GM12872 (cell line): ENCODE measurements around the gene DUSP6.

ENCODE experiments used
- TF ChIP-seq, protein P1 (sequence below): IDR thresholded peaks from 3 replicates; pipeline ENCODE4 v1.5.1; 2011; ENCODE audit warnings: low read depth, mild to moderate bottlenecking, low read length, moderate library complexity; ENCODE audit not compliant: insufficient read depth

The DUSP6 gene

DNA sequence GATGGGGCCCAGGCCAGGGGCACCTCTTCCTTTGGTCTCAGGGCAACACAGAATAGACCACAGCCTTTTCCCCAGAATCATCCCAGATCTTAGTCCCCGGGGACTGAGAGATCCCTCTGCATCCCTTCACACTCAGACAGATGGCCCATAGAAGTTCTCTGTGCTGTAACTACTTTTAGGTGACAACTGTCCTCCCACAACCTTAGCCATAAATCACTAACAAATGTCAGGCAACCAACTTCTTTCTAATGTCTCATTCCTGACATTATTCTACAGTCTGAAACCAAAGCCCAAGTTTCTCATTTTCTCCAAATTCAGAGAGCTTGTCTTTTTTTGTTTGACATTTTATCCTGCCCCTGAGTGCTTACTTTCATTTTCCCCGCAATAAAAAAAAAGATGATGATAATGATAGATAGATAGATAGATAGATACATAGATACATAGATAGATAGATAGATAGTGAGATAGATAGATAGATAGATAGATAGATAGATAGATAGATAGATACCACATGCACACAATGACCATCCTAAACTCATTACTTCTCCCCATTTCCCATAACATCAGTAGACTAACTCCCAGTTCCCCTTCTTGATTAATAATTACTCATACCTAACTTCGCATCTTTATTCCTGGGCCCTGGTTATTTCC is 28.6 kb downstream of the DUSP6 start:
- TF ChIP-seq, protein P1, sequence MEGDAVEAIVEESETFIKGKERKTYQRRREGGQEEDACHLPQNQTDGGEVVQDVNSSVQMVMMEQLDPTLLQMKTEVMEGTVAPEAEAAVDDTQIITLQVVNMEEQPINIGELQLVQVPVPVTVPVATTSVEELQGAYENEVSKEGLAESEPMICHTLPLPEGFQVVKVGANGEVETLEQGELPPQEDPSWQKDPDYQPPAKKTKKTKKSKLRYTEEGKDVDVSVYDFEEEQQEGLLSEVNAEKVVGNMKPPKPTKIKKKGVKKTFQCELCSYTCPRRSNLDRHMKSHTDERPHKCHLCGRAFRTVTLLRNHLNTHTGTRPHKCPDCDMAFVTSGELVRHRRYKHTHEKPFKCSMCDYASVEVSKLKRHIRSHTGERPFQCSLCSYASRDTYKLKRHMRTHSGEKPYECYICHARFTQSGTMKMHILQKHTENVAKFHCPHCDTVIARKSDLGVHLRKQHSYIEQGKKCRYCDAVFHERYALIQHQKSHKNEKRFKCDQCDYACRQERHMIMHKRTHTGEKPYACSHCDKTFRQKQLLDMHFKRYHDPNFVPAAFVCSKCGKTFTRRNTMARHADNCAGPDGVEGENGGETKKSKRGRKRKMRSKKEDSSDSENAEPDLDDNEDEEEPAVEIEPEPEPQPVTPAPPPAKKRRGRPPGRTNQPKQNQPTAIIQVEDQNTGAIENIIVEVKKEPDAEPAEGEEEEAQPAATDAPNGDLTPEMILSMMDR, result no peak

DNA sequence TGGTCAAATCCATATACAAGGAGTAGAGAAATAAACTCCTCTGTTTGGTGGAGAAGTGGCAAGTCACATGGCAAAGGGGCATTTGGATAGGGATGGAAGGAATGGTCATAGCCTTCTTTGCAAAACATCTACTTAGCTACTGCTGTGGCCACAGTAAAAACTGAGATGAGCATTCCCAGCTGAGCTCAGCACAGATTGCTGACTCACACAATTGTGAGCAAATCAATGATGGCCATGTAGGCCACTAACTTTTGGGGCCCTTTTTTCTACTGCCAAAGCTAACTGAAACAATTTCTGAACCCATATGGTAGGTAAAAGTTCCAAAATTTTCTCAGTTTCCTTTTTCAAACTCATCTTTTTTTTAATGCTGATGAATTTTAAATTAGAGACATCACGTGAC is 31.6 kb downstream of the DUSP6 start:
- TF ChIP-seq, protein P1, result no peak

DNA sequence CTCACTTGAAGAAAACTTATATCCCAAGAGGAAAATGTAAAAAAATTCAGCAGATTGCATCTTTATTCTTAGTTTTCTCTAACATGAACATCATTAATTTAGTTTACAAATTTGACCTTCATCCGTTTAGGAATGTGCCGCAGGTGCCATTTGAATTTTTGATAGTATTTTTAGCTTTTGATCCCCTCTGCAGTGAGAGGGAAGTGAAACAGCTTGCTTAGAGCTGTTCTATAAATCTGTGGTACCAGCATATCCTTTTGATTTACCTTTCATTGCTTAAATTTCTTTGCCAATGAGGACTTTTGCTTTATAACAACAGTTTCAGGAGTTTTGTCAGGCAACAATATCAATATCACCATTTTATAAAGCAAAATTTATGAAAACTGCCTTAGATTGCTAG is 32.7 kb downstream of the DUSP6 start:
- TF ChIP-seq, protein P1, result no peak

DNA sequence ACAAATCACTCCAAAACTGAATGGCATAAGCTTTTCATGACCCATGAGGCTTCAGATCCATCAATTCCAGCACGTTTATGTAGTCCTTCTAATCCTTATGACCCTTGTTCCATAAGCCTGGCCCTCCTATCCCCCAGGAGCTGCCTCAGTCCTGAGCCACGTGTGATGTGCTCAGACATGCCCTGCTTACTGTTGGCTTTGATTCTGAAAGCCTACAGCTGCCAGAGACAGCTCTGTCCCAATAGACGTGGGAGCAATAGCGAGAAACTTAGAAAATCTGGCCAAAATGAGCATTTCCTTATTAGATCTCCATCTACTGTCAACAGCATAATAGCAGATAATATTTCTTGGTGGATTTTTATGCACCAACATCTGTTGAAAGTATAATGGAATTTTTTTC is 33.2 kb downstream of the DUSP6 start:
- TF ChIP-seq, protein P1, result no peak

DNA sequence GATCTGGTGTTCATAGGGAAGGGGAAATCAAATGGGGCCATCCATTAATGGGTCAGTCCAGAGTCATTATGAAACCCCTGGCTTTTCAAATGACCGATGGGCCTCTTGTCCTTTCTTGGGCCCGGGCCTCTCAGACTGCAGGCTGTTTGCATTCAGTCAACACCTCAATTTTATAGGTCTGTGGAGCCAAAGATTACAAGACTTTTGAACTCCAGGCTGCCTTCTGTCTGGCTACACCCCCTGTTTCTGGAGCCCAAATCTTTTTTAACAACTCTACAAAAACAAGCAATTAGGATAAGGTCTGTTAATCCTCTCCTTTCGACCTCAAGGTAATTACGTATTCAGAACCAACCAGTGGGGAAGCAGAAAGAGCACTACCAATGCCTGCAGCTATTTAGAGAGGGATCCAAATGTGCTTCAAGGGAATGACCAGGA is 35.6 kb downstream of the DUSP6 start:
- TF ChIP-seq, protein P1, result no peak

DNA sequence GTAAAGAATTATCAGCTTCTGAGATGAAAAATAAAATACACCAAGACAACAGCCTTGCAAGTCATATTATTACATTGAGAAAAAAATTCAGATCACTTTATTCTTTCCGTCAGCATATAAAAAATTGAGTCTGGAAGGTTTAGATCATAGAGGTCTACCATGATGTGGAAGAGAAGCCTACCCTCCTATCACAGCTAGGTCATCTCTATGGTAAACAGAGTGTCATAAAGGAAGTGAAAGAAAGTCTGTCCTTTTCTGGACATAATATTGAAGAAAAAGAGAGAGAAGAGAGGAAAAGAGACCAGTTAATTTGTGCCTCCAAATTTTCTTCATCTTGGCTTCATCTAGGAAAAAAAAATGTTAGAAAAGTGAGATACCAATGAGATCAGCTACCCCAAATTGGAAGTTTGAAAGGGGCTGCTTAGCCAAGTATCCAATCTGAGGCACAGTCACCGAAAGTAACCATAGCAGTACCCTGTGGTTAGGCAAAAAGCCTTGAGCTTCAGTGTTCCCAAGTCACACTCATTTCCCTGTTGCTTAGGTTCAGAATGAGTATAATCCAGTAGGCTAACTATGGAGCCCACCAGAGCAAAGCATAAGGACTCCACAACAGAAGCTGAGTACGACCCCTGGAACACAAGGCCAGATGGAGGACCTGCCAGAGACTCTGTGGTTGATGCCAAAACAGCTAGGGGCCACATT is 38.1 kb downstream of the DUSP6 start:
- TF ChIP-seq, protein P1, result no peak

DNA sequence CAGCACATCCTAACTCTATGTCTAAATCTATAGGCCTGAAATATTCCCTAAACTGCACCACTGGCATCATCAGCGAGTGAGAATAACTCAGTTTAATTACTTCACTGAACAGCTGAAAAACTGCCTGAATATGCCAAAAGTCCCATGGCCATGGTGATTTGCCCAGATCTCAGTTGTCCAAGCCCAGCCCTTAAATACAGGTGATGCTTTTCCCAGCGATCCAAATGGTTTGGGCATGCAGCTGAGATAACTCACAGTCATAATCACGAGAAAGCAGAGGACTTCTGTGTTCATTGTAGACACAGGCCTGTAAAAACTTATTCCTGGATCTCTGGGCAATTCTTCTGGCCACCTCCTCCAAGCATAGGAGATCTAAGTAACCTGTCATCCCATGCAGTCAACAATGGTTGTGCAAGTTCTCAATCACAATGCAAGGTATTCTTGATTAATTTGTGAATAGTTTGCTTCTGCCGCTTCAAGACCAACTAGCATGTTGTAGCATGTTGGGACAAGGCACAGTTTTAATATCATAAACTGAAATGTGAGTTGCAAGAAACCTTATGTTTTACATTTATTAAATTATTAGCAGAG is 40.5 kb downstream of the DUSP6 start:
- TF ChIP-seq, protein P1, result no peak
